HG03460 (cell line): ENCODE data around the gene CAMSAP3.

ENCODE experiments used
- ATAC-seq: cut with Tn5 transposase; IDR thresholded peaks from one replicate; pipeline ENCODE4 v1.9.1; 2021; ENCODE audit not compliant: unreplicated experiment

The CAMSAP3 gene

GRCh38 chr19:7612282-7613274 is 16.9 kb downstream of the CAMSAP3 start:
- no peak for ATAC-seq

GRCh38 chr19:7614859-7615741 is 19.4 kb downstream of the CAMSAP3 start:
- no peak for ATAC-seq

GRCh38 chr19:7617172-7617571 is 21.5 kb downstream of the CAMSAP3 start:
- ATAC-seq = no peak

- ATAC-seq = no peak
Observed at GRCh38 chr19:7617735-7618134, 22.1 kb downstream of the CAMSAP3 start.

- no peak for ATAC-seq
Observed at GRCh38 chr19:7618348-7618747, 22.7 kb downstream of the CAMSAP3 start.

- ATAC-seq = no peak
Observed at GRCh38 chr19:7618771-7619510, 23.3 kb downstream of the CAMSAP3 start.

GRCh38 chr19:7619671-7620441 is 24.2 kb downstream of the CAMSAP3 start:
- ATAC-seq = no peak

GRCh38 chr19:7620442-7621412 is 25.1 kb downstream of the CAMSAP3 start:
- no peak for ATAC-seq

GRCh38 chr19:7622933-7623685 is 27.4 kb downstream of the CAMSAP3 start:
- no peak for ATAC-seq

- ATAC-seq = no peak
Observed at GRCh38 chr19:7623725-7624603, 28.3 kb downstream of the CAMSAP3 start.

- no peak for ATAC-seq
Observed at GRCh38 chr19:7624810-7625209, 29.1 kb downstream of the CAMSAP3 start.

- ATAC-seq = no peak
Observed at GRCh38 chr19:7625763-7626372, 30.2 kb downstream of the CAMSAP3 start.

GRCh38 chr19:7627166-7627565 is 31.5 kb downstream of the CAMSAP3 start:
- no peak for ATAC-seq

- no peak for ATAC-seq
Observed at GRCh38 chr19:7628589-7629311, 33.1 kb downstream of the CAMSAP3 start.

- ATAC-seq = peak; percentile 93
Observed at GRCh38 chr19:7629347-7630054, 33.8 kb downstream of the CAMSAP3 start, which contains the start of the genes PET100 and XAB2. Gene PET100 (plus strand): TSS chr19:7629793. CDS start chr19:7629834, 41 bp downstream. Gene XAB2 (minus strand): TSS chr19:7629545. CDS start chr19:7629527, 18 bp downstream.
